Measurements from ENCODE around the gene MIS12.

Gene MIS12

GRCh38 chr17:5536866-5537650 lies 50.7 kb downstream of the MIS12 start:
- no peak for DNase-seq

GRCh38 chr17:5539286-5539685 lies 52.9 kb downstream of the MIS12 start:
- no peak for DNase-seq

GRCh38 chr17:5540321-5540720 lies 54.0 kb downstream of the MIS12 start:
- DNase-seq, result no peak
